Renal cortical epithelial cell (primary cell): ENCODE results near the gene HDDC3. TPM values are rescaled to one million over a fixed set of nuclear protein-coding genes. Genes with fewer than 3 reads are reported as not detected.

Source experiments
- total RNA-seq: library from RNA; depleted of rRNA; stranded (reverse); fragments of >200 nt; gene quantifications from 2 replicates; pipeline ENCODE4 v1.2.3, GENCODE V29; 2014

Gene HDDC3
- total RNA-seq, 1 donor from 2014 or later = 17.1 TPM

Other genes starting within 250 kb of the HDDC3 start
- 0.89 and 4.3 TPM in 2 replicates for gene BLM, start 215.2 kb downstream of the HDDC3 start, total RNA-seq
- gene FURIN, start 64.0 kb downstream of the HDDC3 start, total RNA-seq = 59.2 and 124 TPM in 2 replicates
- 3.3 and 7.1 TPM in 2 replicates for gene FES, start 48.0 kb downstream of the HDDC3 start, total RNA-seq
- gene MAN2A2, start 29.2 kb downstream of the HDDC3 start, total RNA-seq = 12.0 and 31.3 TPM in 2 replicates
- 71.0 and 74.1 TPM in 2 replicates for gene UNC45A, start 2.7 kb upstream of the HDDC3 start, total RNA-seq
- gene RCCD1, start 22.3 kb upstream of the HDDC3 start, total RNA-seq = 10.1 and 15.7 TPM in 2 replicates
- gene PRC1, start 62.0 kb upstream of the HDDC3 start, total RNA-seq = 18.4 and 93.3 TPM in 2 replicates
- 13.8 and 22.4 TPM in 2 replicates for gene VPS33B, start 90.0 kb upstream of the HDDC3 start, total RNA-seq
- under 0.01 and 0.52 TPM in 2 replicates for gene SV2B, start 167.7 kb upstream of the HDDC3 start, total RNA-seq